ENCODE data around the gene GOSR2.
"Not testable (repeated sequence)": the region's sequence is repeated elsewhere in the genome, so short reads cannot be mapped to it uniquely, and the experiment has no call there.

The GOSR2 gene

DNA sequence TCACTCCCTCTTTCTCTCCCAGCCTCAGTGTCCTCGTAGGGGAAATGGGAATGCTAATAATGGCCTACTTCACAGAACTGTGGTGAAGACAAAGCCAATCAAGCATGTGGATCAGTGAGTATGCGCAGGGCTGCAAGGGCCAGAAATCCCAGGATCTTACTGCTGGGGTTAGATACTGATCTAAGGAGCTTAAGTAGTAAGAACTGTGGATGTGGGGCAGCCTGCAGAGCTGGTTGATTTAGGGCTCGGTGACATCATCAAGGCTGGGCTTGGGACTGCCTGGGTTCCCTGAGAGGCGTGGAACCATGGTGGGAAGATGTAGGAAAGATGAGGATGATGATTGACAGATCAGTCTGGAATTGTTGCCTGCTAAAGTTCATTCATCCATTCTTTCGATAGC lies 25.6 kb downstream of the GOSR2 start:
- no peak for DNase-seq (ENCODE audit: low read depth)
- TF ChIP-seq, protein P1, sequence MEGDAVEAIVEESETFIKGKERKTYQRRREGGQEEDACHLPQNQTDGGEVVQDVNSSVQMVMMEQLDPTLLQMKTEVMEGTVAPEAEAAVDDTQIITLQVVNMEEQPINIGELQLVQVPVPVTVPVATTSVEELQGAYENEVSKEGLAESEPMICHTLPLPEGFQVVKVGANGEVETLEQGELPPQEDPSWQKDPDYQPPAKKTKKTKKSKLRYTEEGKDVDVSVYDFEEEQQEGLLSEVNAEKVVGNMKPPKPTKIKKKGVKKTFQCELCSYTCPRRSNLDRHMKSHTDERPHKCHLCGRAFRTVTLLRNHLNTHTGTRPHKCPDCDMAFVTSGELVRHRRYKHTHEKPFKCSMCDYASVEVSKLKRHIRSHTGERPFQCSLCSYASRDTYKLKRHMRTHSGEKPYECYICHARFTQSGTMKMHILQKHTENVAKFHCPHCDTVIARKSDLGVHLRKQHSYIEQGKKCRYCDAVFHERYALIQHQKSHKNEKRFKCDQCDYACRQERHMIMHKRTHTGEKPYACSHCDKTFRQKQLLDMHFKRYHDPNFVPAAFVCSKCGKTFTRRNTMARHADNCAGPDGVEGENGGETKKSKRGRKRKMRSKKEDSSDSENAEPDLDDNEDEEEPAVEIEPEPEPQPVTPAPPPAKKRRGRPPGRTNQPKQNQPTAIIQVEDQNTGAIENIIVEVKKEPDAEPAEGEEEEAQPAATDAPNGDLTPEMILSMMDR (IDR thresholded peaks at IDR 0.05; ENCODE audit: low read depth, low read length, missing control alignments): no peak

DNA sequence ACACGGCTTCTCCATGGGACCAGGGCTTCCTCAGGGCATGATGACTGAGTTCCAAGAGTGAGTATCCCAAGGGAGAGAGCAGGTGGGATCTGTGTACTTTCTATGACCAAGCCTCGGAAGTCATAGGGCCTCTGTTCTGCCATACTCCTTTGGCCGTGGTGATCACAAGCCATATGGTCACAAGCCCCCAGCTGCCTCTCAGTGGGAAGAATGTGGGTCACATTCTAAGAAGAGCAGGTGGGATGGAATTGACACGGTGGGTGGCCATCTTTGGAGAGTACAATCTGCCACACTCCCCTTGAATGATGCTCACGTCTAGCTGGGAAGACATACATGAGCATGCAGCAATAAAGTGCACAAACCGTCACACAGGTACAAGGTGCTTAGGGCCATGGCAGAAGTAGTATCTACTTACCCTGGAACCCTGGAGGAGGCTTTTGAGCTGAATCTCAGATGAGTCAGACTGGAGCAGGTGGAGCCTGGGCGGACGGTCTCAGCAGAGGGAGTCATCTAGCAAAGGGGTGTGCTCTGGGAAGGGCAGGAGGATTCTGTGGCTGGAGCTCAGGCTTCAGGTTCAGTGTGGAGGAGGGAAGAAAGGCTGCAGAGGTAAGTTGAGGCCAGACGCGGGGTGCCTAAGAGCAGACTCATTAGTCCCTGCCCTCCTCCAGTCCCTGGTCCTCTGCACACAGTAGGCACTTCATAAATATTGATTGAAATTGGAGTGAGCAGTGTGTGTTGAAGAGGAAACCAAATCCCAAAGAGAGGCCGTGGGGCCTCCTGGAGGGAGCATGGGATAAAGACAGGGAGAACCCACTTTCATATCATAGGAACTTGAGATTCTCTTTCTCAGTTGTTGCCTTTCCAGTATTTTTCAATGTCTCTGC lies 26.6 kb downstream of the GOSR2 start:
- H3K4me3 ChIP-seq (ENCODE audit: low read depth, low read length): no peak overlapping the region
- no peak for DNase-seq (ENCODE audit: low read depth)
- TF ChIP-seq, protein P1 (IDR thresholded peaks at IDR 0.05; ENCODE audit: low read depth, low read length, missing control alignments): no peak

More for the DNA sequence above, 25.6 kb downstream of the GOSR2 start:
- H3K4me3 ChIP-seq (ENCODE audit: low read depth, low read length): no peak overlapping the region

DNA sequence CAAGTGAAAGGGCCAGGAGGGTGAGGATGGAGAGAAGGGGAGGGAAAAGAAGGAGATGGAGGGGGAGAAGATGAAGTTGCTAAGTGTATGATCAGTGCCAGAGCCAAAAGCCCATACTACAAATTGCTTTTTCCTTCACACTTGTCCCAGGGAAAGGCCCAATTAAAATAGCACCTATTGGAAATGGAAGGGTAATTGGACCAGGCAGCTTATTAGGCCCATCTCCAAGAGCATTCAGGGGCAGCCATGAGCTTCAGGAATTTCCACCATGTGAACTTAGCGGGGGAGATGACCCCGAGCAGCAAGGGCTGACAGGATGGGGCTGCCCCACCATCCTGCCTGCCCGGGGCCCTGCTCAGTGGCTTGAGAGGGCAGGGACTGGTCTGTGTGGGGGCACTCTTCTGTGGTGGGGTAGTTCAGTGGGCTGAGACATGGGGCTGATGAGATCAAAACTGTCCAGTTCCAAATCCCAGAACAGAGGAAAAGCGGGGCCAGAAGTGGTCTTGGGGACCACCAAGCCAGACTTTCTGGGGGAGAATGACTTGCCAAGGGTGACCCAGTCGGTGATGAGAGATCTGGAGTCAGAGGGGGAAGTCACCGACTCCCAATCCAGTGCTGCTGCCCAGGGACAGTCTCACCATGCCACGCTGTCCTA lies 27.5 kb downstream of the GOSR2 start:
- no peak for DNase-seq (ENCODE audit: low read depth)
- no peak overlapping the region for H3K4me3 ChIP-seq (ENCODE audit: low read depth, low read length)
- TF ChIP-seq, protein P1 (IDR thresholded peaks at IDR 0.05; ENCODE audit: low read depth, low read length, missing control alignments): no peak

DNA sequence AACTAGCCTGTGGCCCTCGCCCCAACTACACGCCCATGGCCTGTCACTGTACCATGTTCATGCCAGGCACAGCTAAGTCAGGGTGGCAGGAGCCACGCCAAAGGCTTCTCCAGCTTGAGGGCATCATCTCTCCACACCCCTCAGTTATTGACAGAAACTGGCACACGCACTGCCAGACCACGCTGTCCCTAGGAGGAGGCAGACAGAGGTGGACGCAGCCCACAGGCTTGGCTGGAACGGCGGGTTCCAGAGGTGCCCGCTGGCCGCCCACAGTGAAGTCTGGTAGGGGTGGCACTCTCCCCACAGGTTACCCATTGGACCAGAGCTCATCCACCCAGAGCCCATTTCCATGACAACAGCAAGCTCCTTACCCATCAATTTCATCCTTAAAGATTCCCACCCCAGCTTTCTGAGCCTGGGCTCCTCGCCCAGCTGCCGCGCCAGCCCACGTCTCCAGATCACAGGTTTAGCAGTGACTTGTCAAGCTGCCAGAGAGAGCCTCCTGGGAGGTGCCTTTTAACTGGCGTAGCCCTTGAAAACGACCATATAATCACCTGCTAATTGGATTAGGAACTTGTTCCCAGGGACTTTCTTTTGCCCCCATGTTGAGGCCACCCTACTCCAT lies 28.1 kb downstream of the GOSR2 start:
- no peak for DNase-seq (ENCODE audit: low read depth)
- H3K4me3 ChIP-seq (ENCODE audit: low read depth, low read length): no peak overlapping the region
- TF ChIP-seq, protein P1 (IDR thresholded peaks at IDR 0.05; ENCODE audit: low read depth, low read length, missing control alignments): no peak

DNA sequence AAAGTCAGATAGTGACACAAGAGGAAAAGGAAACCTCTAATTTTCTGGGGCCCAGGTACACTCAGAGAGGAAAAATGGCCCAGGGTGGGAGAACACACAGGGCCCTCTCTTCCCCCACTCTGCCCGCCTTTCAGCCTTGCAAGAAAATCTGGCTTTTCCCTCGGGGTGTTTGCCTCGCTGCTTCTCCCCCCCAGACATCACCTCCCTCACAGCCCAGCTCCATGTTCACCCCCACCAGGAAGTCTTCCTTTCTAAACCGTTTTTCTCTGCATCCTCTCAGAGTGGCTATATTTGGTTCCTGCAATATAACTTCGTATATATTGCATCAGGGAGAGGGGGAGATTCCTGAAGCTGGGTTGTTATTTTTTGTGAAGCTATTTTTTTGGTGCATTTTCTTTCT lies 28.7 kb downstream of the GOSR2 start:
- no peak for DNase-seq (ENCODE audit: low read depth)
- TF ChIP-seq, protein P1 (IDR thresholded peaks at IDR 0.05; ENCODE audit: low read depth, low read length, missing control alignments): no peak

DNA sequence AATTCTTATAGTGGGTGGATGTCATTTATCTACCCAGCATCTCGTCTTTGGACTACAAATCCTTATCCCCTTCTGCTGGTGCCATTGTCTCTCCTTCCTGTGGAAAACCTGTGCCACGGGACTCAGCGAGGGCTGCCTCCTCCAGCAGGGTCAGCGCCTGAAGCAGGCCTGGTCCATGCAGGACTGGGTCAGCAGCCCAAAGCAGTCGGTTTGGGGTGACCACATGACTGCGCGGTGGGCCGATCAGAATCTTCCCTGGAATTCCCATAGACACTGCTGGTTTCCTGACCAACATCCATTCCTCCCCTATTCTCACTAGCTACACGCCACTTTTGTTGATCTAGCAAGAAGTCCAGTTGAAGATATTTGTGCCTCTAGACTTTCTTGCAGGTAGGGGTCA lies 29.2 kb downstream of the GOSR2 start:
- no peak for DNase-seq (ENCODE audit: low read depth)
- no peak overlapping the region for H3K4me3 ChIP-seq (ENCODE audit: low read depth, low read length)
- TF ChIP-seq, protein P1 (IDR thresholded peaks at IDR 0.05; ENCODE audit: low read depth, low read length, missing control alignments): no peak

More for the DNA sequence above, 28.7 kb downstream of the GOSR2 start:
- H3K4me3 ChIP-seq (ENCODE audit: low read depth, low read length): no peak overlapping the region

DNA sequence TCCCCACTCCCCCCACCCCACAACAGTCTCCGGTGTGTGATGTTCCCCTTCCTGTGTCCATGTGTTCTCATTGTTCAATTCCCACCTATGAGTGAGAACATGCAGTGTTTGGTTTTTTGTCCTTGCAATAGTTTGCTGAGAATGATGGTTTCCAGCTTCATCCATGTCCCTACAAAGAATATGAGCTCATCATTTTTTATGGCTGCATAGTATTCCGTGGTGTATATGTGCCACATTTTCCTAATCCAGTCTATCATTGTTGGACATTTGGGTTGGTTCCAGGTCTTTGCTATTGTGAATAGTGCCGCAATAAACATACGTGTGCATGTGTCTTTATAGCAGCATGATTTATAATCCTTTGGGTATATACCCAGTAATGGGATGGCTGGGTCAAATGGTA lies 30.2 kb downstream of the GOSR2 start:
- not testable (repeated sequence) for DNase-seq (ENCODE audit: low read depth); H3K4me3 ChIP-seq (ENCODE audit: low read depth, low read length)
